CD4-positive, alpha-beta T cell treated with Interleukin-2 at 100 ng/mL for 4 hours (primary cell): Measurements from ENCODE around the gene CORO2B.

ENCODE experiments used
- DNase-seq: peaks from one replicate; pipeline ENCODE4 v3.0.0-alpha.2; 2020; ENCODE audit warnings: low spot score

Gene CORO2B

DNA sequence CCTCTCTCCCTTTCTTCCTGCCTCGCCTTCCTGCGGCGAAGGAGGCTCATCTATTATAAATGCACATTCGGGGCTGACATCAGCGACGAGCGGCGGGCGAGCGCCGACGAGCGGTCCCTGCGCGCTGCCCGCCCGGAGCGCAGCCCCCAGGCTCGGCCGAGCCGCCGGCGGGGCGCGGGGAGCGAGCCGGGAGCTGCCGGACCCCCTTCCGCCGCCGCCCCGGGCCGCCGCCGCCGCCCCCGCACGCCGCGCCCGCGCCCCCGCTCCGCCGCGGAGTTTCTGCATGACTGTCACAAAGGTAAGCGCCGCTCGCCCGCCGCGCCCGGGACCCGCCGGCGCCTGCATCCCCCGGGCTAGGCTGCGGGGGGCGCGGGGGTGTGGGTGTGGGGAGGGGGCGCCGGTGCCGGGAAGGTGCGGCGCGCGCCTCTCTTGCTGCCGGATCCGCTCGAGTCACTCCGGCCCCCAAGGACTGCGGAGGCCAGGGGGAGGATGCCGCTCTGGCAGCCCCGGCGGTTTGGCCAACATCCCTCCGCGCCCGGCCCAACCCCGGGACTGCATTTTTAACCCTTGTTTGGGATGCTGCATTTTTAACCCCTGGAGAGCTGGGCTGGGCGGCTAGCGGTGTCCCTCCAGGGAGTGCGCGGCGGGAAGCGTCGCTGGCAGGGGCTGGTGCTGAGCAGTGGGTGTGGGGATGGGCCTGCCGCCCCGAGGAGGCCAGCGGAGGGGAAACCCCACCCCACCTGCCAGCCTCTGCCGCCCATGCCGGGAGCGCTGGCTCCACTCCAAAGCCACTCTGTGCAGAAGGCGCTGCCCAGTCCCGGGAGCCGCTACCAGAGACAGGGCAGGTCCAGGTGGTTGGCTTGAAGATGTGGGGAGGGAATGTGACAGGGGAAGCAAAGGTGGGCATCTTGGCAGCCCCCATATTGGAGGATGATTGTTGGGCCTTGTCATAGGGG lies at the start of gene CORO2B:
CORO2B (plus strand) TSS at position 14 of the 956 bp plus-strand sequence; CDS start at position 284, 270 bp downstream.
- DNase-seq: no peak

- DNase-seq: no peak
These were observed 47.2 kb upstream of the CORO2B start for GRCh38 chr15:68531387-68532179.

GRCh38 chr15:68536331-68537095 lies 42.3 kb upstream of the CORO2B start:
- DNase-seq: no peak

- DNase-seq: no peak
These were observed 41.7 kb upstream of the CORO2B start for GRCh38 chr15:68537097-68537496.

DNA sequence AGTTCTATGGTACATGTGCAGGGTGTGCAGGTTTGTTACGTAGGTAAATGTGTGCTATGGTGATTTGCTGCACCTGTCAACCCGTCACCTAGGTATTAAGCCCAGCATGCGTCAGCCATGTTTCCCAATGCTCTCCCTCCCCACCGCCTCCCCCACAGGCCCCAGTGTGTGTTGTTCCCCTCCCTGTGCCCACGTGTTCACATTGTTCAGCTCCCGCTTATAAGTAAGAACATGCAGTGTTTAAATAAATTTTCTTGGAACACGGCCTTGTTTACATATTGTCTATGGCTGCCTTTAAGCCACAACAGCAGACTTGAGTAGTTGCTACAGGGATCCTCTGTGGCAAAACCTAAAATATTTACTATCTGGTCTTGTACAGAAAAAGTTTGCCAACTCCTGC lies 41.3 kb upstream of the CORO2B start:
- DNase-seq: no peak

DNA sequence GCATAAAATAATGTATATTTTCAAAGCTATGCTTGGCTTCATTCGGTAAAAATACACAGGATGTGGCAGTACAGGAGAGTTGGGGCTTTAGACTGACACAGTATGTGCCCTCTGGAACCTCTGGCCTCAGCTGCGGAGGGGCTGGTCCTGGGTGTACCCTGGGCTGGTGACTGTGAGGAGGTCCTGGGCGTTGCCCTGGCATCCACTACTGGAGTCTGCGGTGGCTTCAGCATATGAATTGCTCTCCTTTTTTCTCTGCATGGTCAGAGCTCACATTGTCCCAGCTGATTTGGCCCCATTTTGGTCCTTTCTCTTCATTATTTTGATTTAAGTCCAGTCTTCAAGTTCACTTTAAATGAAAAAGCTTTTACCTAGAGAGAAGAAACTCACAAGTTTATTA lies 40.5 kb upstream of the CORO2B start:
- no peak for DNase-seq

GRCh38 chr15:68541743-68542142 lies 37.0 kb upstream of the CORO2B start:
- DNase-seq: no peak

DNA sequence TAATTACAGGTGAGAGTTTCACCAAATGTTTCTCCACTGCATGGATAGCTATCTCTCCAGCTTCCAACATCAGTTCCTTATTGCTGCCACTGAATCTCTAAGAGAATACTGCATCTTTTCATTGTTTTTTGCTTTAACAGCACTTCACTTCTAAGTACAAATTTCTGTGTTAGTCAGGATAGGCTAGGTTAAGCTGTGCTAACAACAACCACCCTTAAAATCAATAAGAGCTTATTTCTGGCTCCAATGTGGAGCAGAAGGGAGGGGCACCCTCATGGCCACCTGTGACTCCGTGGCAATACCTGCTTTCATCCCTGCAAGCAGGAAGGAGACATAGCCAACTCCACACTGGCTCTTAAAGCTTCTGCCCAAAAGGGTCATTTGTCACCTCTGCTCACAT lies 36.4 kb upstream of the CORO2B start:
- DNase-seq: no peak

- DNase-seq: no peak
These were observed 36.0 kb upstream of the CORO2B start for GRCh38 chr15:68542771-68543164.

- DNase-seq: no peak
These were observed 35.4 kb upstream of the CORO2B start for GRCh38 chr15:68543165-68544008.

- DNase-seq: no peak
These were observed 32.5 kb upstream of the CORO2B start for GRCh38 chr15:68546318-68546717.

DNA sequence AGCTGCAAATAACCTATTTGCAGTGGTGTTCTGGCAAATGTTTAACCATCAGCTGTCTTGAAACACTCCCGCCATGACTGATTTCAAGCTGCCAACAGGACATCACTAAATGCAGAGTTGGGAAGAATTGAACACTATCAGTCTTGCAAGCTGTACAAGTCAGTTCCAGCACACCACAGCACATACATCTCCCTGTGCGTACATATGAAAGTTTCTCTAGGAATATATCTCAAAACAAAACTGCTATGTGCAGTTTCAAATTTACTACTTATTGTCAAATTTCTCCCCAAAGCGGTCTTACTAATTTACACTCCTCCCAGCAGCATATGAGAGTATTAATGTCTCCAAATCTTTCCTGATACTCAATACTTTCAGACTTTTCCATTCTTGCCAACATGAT lies 30.4 kb upstream of the CORO2B start:
- no peak for DNase-seq

DNA sequence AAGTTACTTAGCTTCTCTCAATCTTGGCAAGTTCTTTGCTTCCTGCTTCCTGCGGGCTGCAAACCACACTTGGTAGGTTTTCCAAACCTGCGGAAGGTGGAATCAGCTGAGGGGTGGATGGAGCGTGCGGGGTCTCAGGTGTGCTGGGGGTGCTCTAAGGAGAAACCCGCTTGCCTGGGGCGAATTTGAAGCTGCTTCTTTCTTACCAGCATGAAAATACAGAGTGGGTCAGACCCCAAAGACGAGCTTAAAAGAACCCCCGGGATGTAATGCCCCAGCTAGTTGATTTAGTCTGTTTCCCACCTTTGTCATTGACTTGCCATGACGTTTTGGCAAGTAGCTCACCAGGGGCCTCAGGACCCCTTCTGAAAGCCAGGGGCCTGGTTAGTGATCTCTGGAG lies 28.8 kb upstream of the CORO2B start:
- no peak for DNase-seq

DNA sequence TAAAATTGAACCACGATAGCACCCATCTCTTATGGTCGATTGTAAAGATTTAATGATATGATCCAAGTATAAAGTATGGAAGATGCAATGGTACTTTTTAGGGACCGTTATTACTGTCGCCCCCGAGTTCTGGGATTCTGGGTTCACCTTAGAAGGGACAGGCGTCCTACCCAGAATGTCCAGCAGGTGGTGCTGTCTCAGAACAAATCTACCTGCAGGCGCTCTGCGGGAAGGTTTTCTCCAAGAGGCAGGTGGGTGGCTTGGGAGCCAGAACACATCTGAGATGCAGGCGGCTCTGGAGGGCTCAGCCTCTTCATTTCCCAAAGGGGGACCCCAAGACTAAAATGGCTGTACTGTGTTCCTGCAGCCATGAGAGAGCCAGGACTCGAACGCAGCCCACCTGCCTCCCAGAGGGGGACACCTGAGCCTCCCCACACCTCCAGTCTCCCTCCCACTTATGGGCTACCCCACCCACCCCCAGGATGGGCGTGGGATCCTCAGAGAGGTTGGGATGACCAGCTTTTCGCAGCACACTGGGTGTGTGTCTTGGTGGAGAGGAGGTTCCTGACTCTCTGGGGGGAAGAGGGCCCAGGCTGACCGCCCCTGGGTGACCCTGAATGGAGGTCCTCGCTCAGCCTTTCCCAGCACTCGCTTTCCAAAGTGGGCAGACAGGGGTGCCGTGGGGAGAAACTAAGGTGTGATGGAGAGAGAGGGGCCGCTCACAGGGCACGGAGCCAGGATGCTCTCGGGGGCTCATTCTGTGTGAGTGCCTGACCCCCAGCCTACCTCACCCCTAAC lies 28.1 kb upstream of the CORO2B start:
- DNase-seq: peak; percentile 66

DNA sequence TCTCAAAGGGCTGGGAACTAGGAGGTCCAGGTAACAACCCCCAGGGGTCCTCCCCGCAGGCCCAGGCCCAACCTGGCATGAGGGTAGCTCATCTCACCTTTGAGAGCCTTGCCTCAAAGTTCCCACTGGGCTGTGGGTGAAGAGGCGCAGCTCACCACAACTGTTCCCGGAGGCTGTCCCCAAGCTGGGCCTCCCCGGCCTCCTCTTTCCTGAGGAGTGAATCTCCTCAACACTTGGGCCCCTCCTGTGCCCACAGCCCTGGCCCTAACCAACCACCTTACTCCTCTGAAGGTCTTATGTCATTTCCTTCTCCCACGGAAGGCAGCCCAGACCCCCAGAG lies 27.5 kb upstream of the CORO2B start:
- no peak for DNase-seq

GRCh38 chr15:68552344-68552743 lies 26.4 kb upstream of the CORO2B start:
- no peak for DNase-seq

GRCh38 chr15:68552773-68553172 lies 26.0 kb upstream of the CORO2B start:
- no peak for DNase-seq

DNA sequence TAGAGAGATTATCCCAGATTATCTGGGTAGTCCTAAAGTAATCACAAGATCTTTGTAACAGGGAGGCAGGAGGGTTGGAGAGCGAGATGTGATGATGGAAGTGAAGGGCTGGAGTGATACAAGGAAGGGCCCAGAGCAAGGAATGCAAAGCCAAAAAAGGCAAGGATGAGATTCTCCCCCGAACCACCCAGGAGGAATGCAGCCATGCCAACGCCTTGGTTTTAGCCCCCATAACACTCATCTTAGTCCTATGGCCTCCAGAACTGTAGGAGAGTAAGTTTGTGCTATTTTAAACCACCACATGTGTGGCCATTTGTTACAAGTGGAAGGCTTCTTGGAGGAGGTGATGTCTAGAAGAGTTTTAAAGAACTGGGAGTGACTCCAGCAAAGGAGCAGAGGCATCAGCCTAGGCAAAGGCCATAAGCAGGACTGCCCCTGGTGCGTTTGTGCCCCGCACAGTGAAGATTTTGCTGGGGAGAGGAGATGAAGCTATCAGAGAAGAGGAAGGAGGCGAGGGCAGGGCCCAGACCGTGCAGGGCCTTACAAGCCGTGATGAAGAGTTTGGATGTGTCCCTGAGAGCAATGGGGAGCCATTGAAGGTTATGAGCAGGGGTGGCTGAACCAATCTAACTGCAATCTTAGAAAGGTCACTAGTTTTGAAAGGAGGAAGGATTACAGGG lies 25.3 kb upstream of the CORO2B start:
- DNase-seq: no peak

DNA sequence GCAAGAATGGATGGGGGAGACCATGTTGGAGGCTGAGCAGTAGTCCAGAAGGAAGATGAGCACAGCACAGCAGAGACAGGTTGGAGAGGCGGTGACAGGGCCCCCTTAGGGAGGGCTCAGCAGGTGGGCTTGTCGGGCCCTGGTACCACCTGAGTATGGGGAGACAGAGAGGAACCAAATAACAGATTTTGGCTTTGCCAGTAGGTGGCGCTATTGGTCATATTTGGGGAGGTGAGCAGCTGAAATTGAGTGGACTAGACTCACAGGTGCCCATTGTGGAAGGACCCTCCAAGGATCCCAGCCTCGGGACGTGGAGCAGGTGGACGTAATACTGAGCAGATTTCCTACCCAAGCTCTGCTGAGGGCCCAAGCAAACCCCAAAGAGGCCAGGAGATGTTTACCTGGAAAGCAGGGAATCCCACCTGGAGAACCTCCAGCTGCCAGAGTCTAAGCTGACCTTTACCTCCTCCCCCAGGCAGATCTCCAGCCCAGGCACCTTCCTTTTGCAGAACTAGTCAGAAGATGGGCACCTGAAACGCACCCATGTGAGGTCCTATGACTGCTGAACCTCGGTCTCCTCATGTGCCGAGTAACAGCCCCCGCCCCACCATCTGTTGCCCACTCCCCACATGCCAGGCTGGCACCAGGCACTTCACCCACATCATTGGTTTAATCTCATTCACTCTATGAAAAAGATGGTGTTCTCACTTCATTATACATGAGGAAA lies 24.6 kb upstream of the CORO2B start:
- peak; percentile 54 for DNase-seq
